NK-92 (cell line): Measurements from ENCODE around the gene MT1F.
"Not testable (repeated sequence)": the region's sequence is repeated elsewhere in the genome, so short reads cannot be mapped to it uniquely, and the experiment has no call there.

ENCODE experiments used
- DNase-seq: peaks from one replicate; lab custom pipeline; 2025; ENCODE audit not compliant: unreplicated experiment; lab: John Stamatoyannopoulos, UW

The MT1F gene

GRCh38 chr16:56670620-56670934 lies 12.8 kb downstream of the MT1F start:
- DNase-seq: no peak

- DNase-seq: not testable (repeated sequence)
Observed at GRCh38 chr16:56671691-56672090, 13.9 kb downstream of the MT1F start.

GRCh38 chr16:56672171-56672570 lies 14.4 kb downstream of the MT1F start:
- DNase-seq: not testable (repeated sequence)

GRCh38 chr16:56672761-56673536 lies 15.2 kb downstream of the MT1F start:
- DNase-seq: no peak

- no peak for DNase-seq
Observed at GRCh38 chr16:56673921-56674320, 16.2 kb downstream of the MT1F start.

GRCh38 chr16:56674570-56674969 lies 16.8 kb downstream of the MT1F start:
- DNase-seq: not testable (repeated sequence)

GRCh38 chr16:56675685-56676210 lies 18.0 kb downstream of the MT1F start:
- DNase-seq: no peak

- DNase-seq: no peak
Observed at GRCh38 chr16:56677474-56677873, 19.7 kb downstream of the MT1F start.

GRCh38 chr16:56679078-56679730 lies 21.4 kb downstream of the MT1F start:
- DNase-seq: no peak

- no peak for DNase-seq
Observed at GRCh38 chr16:56679818-56680217, 22.1 kb downstream of the MT1F start.

GRCh38 chr16:56681939-56682702 lies 24.4 kb downstream of the MT1F start, which contains the start of gene MT1X:
TSS of gene MT1X (plus strand) at chr16:56682470. CDS start at chr16:56682541, 71 bp downstream.
- DNase-seq: no peak

GRCh38 chr16:56682703-56683397 lies 25.1 kb downstream of the MT1F start:
- no peak for DNase-seq

GRCh38 chr16:56683424-56684172 lies 25.8 kb downstream of the MT1F start:
- no peak for DNase-seq

GRCh38 chr16:56684256-56684925 lies 26.6 kb downstream of the MT1F start:
- DNase-seq: no peak

GRCh38 chr16:56684926-56685590 lies 27.3 kb downstream of the MT1F start:
- no peak for DNase-seq

- no peak for DNase-seq
Observed at GRCh38 chr16:56686758-56687157, 29.0 kb downstream of the MT1F start.

- no peak for DNase-seq
Observed at GRCh38 chr16:56688762-56689161, 31.0 kb downstream of the MT1F start.

GRCh38 chr16:56689171-56689570 lies 31.4 kb downstream of the MT1F start:
- DNase-seq: no peak

- DNase-seq: no peak
Observed at GRCh38 chr16:56690420-56691122, 32.8 kb downstream of the MT1F start.
